Activated T-cell treated with anti-CD3 and anti-CD28 coated beads for 48 hours (primary cell): ENCODE data around the gene SYNJ2BP.
A peak's percentile ranks its signal among the peaks of the same experiment; 100 is the strongest.
"Not testable (repeated sequence)": the region's sequence is repeated elsewhere in the genome, so short reads cannot be mapped to it uniquely, and the experiment has no call there.

Experiments used
- DNase-seq: peaks from one replicate; pipeline ENCODE4 v3.0.0-alpha.2; 2020; ENCODE audit warnings: low read depth

Gene SYNJ2BP

DNA sequence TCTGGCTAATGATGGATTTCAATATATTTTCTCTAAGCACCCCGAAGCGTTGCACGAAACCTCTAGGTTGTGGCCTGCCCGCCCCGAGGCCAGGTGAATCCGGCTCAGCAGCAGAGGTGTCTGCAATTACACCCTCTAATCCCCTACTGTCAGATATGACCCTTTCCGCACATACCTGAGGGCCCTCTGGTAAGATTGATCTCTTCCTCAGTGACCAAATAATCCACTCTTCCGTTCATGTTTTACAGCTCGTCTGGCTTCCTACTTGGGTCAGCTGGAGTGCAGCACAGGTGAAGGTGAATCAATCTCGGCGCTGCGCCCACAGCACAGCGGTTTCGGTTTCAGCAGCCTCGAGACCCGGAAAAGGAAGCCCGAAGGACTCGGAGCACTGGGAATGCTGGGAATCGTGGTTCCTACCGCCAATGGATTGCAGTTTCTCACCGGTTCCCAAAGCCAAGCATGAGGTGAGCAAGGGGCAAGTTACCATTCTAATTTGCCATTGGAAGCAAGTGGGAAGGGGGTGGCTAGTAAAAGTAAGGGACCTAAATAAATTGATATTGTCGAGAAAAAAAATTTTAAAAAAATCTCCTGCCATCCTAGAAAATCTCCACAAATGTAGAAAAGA, at the start of gene SYNJ2BP:
Gene SYNJ2BP (minus strand): TSS at position 366 of the 625 bp plus-strand sequence. CDS start 127 bp downstream, at position 239.
- DNase-seq, result peak; percentile 25

- no peak for DNase-seq
These were observed 37.8 kb upstream of the SYNJ2BP start for GRCh38 chr14:70454731-70455130.

GRCh38 chr14:70451874-70452273, 35.0 kb upstream of the SYNJ2BP start, which contains the start of gene ADAM21:
Gene ADAM21 (plus strand): TSS chr14:70452174. CDS start chr14:70457500, 5,326 bp downstream.
- no peak for DNase-seq

- DNase-seq, result no peak
These were observed 31.9 kb upstream of the SYNJ2BP start for GRCh38 chr14:70448633-70449340.

DNA sequence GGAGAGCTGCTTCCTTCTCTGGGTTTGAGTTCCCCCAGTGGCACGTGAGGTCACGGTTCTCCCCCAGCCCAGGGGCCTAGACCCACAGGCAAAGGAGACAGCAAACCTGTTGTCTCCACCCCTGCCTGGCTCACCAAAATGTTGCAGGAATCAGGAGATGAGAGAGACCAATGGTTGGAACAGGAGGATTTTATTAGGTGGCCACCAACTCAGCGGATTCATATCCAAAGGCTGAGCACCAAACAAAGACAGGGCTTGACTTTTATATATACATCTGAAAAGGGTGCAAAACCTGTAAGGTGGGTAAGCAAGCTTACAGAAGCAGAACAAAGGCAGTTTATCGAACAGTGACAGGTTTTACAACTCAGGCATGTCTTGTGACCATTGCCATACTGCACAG, 25.9 kb upstream of the SYNJ2BP start:
- no peak for DNase-seq

- no peak for DNase-seq
These were observed 24.8 kb upstream of the SYNJ2BP start for GRCh38 chr14:70441641-70442040.

GRCh38 chr14:70436867-70437266, 20.0 kb upstream of the SYNJ2BP start:
- DNase-seq, result no peak

DNA sequence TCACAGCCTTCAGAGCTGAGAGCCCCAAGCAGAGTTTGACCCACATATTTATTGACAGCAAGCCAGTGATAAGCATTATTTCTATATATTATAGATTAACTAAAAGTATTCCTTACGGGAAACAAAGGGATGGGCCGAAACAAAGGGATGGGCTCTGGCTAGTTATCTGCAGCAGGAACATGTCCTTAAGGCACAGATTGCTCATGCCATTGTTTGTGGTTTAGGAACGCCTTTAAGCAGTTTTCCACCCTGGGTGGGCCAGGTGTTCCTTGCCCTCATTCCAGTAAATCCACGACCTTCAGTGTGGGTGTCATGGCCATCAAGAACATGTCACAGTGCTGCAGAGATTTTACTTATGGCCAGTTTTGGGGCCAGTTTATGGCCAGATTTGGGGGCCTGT, 9.7 kb upstream of the SYNJ2BP start:
- not testable (repeated sequence) for DNase-seq

GRCh38 chr14:70425354-70425753, 8.5 kb upstream of the SYNJ2BP start:
- DNase-seq, result no peak

GRCh38 chr14:70422538-70422937, 5.6 kb upstream of the SYNJ2BP start:
- DNase-seq, result no peak

- DNase-seq, result not testable (repeated sequence)
These were observed 2.5 kb upstream of the SYNJ2BP start for GRCh38 chr14:70419270-70419931.

DNA sequence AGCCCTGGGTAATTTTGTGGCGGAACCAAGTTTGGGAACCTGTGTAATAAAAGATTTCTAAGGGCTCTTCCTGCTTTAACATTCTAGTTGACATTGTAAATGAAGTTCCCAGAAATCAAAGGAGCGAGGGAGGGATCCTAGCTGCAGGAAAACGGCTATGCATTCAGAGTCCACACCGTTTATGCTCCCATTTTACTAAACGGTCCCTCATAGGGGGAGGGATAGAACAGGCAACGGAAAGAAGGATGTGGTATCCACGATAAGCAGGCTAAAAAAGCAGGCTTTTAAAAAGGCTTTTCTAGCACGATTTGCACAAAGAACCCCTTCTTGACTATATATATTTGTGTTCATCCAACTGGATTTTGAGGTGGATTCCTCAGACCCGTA, 559 bp downstream of the SYNJ2BP start:
- no peak for DNase-seq

GRCh38 chr14:70415788-70416187, 1.1 kb downstream of the SYNJ2BP start:
- DNase-seq, result no peak

- no peak for DNase-seq
These were observed 9.3 kb downstream of the SYNJ2BP start for GRCh38 chr14:70407621-70408020.

DNA sequence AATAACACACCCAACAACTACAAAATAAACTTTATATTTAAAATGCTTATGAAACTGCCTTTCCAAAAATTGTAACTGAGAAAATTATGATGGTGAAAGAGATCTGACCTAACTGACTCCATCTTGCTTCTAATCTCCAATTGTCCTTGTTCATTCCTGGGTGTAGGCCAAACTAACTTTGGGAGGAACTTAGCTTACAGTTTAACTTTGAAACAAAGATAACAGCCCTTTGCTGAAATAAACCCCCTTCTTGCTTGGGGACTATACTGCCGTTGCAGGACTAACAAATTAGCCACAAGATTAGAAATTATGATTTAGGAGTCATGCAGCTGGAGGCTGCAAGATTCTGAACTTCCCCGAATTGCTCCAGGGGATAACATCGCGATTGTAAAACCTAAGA, 10.7 kb downstream of the SYNJ2BP start:
- DNase-seq, result not testable (repeated sequence)

DNA sequence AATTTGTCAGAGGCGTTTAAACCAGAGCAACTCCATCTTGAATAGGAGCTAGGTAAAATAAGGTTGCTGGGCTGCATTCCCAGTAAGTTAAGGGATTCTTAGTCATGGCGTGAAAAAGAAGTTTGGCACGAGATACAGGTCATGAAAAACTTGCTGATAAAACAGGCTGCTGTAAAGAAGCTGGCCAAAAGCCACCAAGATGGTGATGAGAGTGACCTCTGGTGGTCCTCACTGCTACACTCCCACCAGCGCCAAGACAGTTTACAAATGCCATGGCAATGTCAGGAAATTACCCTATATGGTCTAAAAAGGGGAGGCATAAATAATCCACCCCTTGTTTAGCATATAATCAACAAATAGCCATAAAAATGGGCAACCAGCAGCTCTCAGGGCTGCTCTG, 13.6 kb downstream of the SYNJ2BP start:
- not testable (repeated sequence) for DNase-seq

DNA sequence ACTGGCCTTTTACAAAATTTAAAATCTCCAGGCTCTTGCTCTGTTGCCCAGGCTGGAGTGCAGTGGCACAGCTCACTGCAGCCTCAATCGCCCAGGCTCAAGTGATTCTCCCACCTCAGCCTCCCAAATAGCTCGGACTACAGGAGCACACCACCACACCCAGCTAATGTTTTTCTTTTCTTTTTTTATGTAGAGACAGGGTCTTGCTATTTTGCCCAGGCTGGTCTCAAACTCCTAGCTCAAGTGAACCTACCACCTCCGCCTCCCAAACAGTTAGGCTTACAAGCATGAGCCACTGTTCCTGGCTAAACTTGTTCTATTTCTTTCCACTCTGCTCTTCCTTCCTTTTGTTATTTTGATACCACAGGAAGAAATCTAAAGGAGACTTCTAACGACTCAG, 15.2 kb downstream of the SYNJ2BP start:
- DNase-seq, result no peak

GRCh38 chr14:70398706-70399431, 18.0 kb downstream of the SYNJ2BP start:
- DNase-seq, result no peak

DNA sequence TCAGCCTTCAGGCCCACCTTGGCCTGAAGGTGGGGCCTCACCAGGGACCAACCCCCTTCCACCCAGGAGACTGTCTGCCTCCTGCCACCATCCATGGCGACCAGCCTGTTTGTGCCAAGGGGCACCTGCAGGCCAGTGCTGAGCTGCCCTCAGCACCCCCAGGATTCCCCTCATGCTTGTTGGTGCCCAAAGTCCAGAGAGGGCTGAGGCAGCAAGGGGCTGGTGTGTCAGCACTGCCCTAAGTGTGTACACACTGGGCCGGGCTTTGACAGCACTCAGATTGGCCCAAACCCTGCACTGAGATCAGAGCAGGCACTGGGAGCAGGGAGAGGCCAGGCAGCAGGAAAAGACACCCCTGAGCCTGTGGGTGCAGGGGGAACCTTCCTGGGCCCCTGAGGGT, 18.6 kb downstream of the SYNJ2BP start:
- DNase-seq, result no peak

DNA sequence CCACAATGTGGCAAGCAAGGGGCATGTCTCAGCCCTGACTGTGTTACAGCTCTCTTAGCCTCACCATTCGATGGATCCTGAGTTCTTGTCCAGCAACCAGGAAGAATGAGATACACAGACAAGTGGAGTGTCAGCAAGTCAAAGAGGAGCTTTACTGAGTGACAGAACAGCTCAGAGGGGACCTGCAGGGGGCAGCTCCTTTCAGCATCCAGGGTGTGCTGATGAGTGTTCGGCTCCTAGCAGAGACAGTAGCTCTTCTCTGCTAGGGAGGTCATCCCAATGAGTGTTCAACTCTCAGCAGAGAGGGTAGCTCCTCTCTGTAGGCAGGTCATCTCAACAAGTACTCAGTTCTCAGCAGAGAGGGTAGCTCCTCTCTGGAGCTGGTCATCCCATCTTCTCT, 19.1 kb downstream of the SYNJ2BP start:
- DNase-seq, result no peak

DNA sequence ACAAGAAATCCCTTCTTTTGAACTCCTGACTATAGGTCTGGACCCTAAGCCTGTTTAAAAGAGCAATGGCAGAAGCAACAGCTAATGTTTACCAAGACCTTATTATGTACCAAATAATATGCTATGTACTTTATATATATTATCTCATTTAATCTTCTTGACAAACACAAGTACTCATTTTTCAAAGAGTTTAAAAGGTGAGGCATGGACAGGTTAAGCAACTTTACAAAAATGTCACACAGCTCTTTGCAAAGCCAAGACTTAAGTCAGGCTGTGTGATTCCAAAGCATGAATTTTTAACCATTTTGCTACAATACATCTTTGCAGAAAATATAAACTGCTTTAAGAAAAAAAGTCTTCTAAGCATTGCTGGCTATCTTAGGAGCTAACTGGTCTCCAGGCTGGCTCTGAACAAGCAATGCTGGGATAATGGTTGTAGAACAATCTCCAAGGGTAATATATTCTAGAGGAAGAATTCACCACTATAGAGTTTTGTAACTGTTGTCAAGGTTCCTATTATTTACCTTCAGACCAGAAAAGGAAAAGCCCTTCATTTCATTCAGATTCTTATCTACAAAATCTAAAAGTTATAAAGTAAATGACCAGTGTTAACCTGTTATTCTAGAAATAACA, 22.1 kb downstream of the SYNJ2BP start:
- DNase-seq, result no peak

- no peak for DNase-seq
These were observed 24.2 kb downstream of the SYNJ2BP start for GRCh38 chr14:70392676-70393075.
